Fibroblast of skin of left quadriceps (primary cell): ENCODE data around the gene CYP26C1.
"Not testable (repeated sequence)": the region's sequence is repeated elsewhere in the genome, so short reads cannot be mapped to it uniquely, and the experiment has no call there.

ENCODE experiments used
- DNase-seq, 2 experiments: peaks; one replicate each; pipeline ENCODE4 v3.0.0-alpha.2; 2013; ENCODE audit warnings: low read depth in 2 of 2

Gene CYP26C1

DNA sequence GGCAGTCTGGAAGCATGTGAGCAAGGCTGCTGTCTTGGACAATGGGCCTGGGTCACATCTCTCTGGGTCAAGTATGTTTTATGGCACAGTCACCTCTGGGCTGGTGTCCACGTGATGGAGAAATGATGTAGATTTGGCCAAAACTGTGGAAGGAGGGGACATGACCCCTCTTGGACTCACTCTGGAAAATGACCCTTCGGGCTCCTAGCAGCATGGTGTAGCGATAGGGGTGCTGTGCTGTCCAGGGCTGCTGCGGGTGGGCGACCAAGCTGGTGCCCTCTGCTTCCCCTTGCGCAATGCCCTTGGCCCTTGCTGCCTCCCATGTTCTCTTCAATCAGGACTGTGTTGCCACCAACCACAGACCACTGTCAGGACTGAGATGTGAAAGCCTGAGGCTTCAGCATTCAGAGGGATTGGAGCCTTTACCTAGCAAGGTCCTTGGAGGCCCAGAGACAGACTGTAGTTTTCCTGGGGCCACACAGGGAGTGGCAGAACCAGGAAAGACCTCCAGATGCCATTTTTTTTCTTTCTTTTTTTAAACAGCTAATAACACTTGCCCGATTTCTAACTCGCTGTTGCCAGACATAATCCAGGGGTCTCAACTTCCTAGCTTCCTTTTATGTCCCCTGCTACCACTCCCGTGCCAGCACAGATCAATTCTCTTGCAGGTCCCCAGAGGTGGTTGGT lies 19.2 kb downstream of the CYP26C1 start:
- DNase-seq = no peak

DNA sequence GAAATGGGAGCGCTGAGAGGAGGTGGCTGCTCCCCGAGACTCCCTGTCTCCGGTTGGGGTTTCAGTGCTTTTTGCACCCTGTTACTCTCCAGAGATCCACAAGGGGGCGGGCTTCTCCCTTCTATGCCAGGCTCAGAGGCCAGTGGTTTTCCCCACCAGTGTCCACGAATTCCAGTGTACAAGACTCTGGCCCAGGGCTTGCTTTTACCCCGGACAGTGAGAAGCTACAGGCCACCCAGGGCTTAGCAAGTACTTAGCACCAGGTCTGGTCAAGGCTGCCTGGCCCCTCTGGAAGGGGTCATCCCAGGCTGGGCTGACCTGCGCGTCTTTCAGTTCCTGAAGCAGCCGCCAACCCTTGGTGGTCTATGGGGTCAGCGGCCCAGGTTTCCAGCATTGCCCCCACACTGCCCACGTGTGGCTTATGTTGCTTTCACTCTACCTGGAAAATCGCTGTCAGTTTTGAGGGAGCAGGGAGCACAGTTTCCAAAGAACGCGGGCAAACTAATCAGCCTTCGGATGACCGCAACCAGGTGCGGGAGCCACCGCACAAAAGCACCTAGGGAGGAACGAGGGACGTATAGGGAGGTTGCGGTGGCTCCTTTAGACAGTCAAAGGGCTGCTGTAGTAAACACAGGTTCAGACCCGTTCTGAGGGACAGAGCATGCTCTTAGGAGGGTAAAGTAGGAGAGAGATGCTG lies 19.9 kb downstream of the CYP26C1 start:
- peak; percentile 17 for DNase-seq

DNA sequence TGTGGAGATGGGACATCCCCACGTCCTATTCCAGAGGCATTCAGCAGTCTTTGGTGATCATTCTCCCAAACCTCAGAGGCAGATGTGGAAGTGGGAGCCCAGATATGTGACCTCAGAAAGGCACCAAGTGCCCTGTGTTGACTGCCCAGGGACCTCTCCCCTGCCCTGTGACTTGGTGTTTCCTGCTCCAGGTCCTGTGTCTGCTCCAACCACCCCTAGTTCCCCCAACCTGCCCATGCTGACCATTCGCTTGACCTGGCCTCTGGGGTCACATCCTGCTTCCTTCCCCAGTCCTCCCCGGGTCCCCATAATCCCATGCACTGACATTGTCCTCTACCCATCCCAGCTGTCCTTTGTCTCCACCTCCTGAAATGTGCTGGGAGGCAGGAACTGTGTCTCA lies 20.7 kb downstream of the CYP26C1 start:
- DNase-seq = no peak

DNA sequence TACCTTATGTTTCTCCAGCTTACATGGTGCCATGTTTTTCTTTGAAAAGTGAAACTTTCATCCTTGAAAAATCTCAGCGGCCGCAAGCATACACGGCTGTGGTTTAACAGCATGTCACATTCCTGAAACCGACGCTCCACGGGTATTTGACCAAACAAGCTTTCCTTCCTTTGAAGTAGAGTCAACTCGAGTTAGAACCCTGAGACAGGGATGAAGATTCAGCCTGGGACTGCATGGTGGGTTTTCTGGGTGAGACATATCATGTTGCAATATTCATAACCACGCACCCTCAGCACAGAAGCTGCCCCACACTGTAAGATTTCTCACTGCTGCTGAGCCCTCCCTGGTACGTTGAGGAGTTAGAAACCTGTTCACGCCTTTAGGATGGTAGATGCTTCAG lies 21.2 kb downstream of the CYP26C1 start:
- DNase-seq = no peak

DNA sequence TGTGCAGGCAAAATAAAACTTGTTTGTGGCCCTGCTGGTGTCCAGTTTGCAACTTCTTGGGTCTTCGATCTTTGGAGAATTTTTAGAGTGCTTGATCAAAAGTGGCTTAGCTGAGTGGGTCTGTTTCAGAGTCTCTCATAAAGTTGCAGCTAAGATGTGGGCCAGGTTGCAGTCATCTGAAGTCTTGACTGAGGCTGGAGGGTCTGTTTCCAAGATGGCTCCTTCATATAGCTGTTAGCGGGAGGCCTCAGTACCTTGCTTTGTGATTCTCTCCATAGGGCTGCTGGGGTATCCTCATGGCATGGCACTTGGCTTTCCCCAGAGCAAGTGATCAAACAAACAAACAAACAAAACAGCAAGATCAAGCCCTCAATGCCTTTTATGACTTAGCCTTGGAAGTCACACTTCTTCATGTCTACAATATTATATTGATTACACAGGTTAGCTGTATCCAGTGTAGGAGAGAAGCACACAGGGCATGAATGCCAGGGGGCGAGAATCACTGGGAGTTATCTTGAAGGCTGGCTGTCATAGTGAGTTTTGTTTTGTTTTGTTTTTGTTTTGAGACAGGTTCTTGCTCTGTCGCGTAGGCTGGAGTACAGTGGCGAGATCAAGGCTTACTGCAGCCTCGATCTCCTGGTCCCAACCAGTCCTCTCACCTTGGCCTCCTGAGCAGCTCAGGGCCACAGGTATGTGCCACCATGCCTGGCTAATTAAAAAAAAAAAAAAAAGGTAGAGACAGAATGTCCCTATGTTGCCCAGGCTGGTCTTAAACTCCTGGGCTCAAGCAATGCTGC lies 23.3 kb downstream of the CYP26C1 start:
- DNase-seq = no peak

DNA sequence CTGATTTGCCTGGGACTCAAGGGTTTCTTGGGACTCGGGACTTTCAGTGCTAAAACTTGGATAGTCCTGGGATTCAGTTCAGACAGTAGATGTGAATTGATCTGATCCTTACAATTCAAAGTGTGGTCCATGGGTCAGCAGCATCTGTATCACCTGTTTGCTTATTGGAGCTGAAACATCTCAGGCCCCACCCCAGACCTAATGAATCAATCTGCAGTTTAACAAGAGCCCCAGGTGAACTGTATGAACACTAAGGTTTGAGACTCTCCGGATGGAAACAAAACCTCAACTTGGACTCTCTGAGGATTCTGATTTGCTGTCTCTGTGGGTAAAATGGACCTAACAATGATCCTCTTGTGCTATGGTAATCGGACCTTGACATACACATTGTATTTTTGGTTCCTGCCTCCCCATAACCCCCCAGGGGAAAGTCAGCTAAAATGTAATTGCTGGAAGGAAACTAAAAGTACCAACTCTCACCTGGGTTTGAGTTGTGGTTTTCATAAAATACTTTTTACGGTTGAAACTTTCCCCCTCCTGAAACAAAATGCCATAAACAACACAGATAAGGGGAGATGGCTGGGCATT lies 24.8 kb downstream of the CYP26C1 start:
- DNase-seq = no peak

DNA sequence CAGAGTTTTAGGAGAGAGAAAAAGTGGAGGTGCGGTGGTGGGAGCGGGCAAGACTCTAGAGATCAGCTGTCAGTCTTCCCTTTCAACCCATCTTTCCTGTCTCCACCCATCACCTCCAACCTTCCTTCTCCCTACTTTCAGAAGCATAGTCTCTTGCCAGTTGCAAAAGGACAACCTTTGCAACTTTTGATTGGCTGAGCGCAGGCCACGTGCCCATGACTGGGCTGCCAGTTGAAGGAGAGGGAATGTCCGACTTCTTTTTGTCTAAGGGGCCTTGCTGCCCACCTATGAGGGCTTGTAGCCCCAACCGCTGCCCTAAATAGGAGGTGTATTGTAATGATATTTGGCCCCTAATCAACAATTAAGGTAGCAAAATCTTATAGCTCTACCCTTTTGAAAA lies 25.7 kb downstream of the CYP26C1 start:
- no peak for DNase-seq

DNA sequence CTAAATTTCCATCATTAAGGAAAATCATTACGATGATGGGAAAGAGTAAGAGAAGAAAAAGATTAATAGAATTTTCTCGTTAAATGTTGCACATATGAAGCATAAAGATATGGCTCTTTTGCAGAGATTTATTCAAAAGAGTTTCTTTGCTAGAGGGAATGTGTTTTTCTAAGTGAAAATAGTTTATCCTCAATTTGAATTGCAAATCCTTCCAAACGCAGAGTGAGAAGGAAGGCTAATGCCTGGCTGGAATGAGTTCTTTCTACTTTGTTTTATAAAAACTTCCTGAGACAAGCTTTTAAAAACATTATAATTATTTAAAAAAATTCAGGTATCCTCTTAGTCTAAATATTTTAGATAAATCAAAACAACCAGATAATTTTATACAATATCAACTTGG lies 27.2 kb downstream of the CYP26C1 start:
- no peak for DNase-seq

DNA sequence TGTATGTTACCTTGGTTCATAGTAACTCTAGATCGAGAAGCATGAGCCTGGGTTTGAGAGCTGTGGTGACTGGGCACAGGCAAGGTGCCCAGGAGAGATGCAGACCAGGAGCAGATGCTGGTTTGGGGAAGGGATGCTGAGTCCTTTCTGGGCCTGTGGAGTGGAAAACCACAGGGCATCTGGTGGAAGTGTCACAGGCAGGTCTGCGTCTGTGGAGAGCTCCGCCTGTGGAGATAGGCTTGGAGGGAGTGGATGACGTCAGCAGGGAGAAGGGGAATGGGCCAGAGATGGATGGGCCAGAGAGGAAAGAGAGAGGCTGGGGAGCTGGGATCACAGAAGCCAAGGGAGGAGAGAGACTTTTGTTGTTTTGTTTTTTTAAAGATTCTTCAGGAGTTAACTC lies 27.9 kb downstream of the CYP26C1 start:
- DNase-seq = no peak

DNA sequence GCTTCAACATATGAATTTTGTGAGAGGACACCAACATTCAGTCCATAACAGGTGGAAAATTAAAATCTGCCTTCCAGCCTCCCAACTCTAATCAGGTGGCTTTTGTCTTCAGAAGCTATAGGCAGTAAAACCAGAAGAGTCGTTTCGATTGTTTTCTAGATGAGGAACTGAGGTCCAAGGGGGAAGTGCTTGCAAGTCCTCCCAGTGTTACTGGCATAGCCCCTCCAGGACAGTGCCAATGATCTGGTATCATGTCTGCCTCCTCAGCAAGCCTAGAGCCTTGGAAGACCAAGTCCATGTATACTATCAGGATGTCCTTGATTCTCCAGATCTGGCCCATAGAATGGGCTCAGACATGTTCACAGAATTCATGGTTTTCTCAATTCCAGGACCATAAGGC lies 30.0 kb downstream of the CYP26C1 start:
- DNase-seq = no peak

DNA sequence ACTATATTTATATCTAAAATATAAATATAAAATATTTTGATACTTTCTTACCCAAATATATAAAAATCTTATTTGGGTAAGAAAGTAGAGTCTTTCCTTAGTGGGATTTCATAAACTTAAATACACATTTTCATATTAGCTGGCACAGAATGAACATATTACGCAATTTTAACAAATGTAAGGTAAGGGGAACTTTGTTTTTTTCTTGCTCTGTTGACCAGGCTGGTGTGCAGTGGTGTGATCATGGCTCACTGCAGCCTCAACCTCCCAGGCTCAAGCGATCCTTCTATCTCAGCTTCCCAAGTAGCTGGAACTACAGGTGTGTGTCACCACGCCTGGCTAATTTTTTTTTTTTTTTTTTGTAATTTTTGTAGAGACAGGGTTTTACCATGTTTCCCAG lies 31.4 kb downstream of the CYP26C1 start:
- DNase-seq = no peak

DNA sequence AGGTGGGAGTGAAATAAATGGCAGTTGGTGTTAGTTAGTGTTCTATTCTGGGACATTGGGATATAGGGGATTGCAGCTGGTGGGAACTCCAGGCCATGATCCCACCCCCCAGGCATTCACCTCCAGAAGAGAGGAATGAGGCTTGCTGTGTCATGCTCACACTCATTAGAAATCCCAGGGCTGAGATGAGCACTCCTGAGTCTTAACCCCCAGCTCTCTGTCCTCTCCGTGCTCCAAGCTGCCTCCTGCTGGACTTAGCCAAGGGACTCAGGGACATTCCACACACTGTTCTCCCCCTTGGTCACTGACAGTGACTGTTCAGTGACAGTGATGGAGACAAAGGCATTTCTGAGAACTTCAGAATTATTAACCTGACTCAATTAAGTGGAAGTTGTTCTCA lies 34.6 kb downstream of the CYP26C1 start:
- DNase-seq = no peak

DNA sequence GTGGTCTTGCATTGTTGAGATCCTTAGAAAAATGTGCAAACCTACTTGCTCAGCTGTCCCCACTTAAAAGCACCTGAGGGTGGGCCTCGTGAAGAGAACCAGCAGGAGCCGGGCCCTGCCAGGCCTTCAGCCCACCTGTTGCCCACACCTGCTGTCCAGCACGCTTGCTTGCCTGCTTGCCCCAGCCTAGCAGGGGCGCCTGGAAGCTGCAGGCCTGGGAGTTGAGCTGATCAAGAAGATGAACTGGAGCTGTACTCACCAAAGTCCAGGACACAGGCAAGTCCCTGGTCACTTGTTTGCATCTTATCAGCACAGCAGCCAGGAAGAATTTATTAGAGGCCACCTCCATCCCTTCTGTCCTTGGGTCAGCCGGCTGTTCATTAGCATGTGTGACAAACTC lies 36.3 kb downstream of the CYP26C1 start:
- DNase-seq = no peak

DNA sequence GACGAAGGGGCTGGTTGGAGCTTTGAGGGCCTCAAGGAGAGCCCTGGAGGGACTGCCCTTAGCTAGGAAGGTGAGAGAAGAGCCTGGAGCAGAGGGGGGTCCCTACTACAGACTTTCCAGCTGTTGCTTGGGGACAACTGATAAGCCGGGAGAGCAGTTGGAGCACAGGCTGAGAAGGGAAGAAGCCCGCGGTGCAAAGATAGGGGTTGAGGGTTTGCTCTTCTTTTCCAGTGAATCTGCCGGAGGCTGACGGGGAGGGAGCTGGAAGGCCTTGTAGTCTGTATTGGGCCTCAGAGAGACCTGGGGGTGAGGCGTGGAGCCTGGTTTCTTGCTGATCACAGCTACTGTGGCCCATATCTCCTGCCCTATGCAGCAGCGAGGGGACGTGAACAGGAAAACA lies 36.8 kb downstream of the CYP26C1 start:
- DNase-seq = no peak

DNA sequence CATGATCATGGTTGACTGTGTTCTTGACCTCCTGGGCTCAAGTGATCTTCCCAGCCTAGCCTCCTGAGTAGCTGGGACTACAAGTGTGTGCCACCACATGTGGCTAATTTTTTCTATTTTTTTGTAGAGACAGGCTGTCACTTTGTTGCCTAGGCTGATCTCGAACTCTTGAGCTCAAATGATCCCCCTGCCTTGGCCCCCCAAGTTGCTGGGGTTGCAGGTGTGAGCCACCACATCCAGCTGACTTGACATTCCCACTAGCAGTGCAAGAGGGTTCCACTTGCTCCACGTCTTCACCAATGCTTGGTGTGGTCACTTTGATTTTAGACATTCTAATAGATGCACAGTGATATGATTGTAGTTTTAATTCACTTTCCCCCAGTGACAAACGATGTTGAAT lies 38.2 kb downstream of the CYP26C1 start:
- no peak for DNase-seq

DNA sequence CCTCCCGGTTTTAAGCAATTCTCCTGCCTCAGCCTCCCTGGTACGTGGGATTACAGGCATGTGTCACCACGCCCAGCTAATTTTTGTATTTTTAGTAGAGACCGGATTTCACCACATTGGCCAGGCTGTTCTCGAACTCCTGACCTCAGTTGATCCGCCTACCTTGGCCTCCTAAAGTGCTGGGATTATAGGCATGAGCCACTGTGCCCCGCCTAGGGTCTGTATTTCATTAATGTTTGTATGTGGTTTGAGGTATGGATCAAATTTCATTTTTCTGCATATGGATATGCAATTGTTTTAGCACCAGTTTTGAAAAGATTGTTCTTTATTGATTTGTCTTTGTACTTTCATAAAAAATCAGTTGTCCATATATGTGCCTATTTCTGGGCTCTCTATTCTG lies 39.1 kb downstream of the CYP26C1 start:
- DNase-seq = no peak

DNA sequence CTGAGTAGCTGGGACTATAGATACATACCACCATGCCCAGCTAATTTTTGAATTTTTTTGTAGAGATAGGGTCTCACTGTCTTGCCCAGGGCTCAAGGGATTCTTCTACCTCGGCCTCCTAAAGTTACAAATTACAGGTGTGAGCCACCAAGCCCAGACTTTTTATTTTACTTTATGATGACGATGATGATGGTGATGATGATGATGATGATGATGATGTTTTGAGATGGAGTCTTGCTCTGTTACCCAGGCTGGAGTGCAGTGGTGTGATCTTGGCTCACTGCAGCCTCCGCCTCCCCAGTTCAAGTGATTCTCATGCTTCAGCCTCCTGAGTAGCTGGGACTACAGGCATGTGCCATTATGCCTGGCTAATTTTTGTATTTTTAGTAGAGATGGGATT lies 40.5 kb downstream of the CYP26C1 start:
- DNase-seq = not testable (repeated sequence)

DNA sequence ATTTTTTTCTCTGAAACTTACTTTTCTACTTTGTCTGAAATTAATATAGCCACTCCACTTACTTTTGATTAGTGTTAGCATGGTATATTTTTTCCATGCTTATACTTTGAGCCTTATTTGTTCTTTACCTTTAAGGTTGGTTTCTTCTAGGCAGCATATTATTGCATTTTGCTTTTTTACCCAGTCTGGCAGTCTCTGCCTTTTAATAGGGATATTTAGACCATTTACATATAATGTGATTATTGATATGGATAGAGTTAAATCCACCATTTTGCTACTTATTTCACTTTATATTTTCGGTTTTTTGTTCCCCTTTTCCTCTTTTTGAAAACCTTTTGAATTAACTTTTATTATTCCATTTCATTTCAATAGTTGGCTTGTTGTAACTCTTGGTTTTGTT lies 43.4 kb downstream of the CYP26C1 start:
- DNase-seq = no peak

DNA sequence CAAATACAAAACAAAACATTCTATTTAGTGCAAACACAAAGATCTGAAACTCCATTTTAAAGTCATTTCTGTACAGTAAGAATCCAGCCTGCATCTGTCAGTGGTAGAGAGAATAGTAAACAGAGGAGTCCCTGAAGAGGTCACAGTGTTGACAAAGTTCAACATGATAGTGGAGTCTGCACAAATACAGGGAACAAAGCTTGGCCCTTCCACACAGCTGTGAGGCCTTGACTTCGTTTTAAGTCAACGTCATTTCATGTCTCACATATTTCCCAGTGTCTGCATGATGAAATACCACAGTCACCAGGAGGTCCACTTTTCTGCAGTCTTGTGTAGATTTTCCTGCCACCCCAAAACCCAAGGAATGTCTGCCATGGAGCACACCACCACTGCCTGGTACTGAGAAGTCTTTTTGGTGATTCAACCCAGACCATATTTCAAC lies 46.1 kb downstream of the CYP26C1 start:
- DNase-seq = peak; percentile 18 to 27

DNA sequence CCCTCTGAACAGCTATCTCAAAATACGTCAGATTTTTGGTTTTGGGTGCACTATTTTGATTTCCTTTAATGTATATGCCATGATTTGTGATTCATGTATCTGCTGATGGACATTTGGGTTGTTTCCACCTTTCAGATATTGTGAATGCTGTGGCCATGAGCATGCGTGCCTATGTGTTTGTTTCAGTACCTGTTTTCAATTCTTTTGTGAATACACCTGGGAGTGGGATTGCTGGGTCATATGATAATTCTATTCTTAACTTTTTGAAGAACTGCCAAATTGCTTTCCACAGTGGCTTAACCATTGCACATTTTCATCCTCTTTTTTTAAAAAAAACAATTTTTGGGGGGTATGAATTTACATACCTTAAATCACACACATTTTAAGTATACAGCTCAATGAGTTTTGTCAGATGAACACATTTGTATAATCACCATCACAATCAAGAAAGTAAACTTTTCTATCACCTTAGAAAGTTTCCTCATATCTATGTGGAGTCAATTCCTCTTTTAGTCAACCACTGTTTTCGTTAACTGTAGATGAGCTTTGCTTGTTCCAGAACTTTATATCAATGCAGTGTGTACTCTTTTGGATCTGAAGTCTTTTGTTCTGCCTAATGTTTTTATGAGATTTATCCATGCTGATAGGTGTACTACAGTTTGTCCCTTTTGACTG lies 50.0 kb downstream of the CYP26C1 start:
- DNase-seq = no peak

DNA sequence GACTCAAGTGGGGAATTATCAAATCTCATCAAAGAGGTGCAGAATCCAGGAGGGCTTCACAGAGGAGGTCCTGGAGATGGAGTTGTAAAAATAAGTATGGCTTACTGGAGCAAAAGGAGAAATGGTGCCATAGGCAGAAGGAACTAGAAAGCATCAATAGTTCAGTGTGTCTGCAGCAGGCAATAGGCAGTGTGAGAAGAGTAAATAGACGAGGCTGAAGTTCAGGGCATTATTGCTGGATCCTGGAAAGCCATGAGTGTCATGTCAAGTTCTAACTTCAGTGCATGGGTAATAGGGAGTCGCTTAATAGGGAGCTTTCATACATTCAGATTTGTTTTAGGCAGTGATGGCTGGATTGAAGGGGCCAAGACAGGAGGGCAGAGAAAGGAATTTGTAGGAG lies 52.4 kb downstream of the CYP26C1 start:
- DNase-seq = no peak
